Islet of Langerhans (tissue), 1 donor: ENCODE measurements around the gene C5.

Experiments
- FAIRE-seq: peaks from one replicate; lab custom pipeline; 2011; peaks lifted over from hg19 to GRCh38; lab: Jason Lieb, UNC

C5 gene

GRCh38 chr9:120923620-120924328 is 126.3 kb downstream of the C5 start:
- no peak for FAIRE-seq

- no peak for FAIRE-seq
Observed at GRCh38 chr9:120922404-120923195, 127.5 kb downstream of the C5 start.

- no peak for FAIRE-seq
Observed at GRCh38 chr9:120921661-120922181, 128.4 kb downstream of the C5 start.

GRCh38 chr9:120920806-120921178 is 129.3 kb downstream of the C5 start:
- FAIRE-seq, result no peak

GRCh38 chr9:120919843-120920805 is 130.0 kb downstream of the C5 start:
- no peak for FAIRE-seq

- FAIRE-seq, result no peak
Observed at GRCh38 chr9:120918931-120919842, 130.9 kb downstream of the C5 start.

GRCh38 chr9:120917929-120918762 is 131.9 kb downstream of the C5 start:
- FAIRE-seq, result no peak

GRCh38 chr9:120916991-120917880 is 132.8 kb downstream of the C5 start:
- no peak for FAIRE-seq

- no peak for FAIRE-seq
Observed at GRCh38 chr9:120916588-120916987, 133.5 kb downstream of the C5 start.

- no peak for FAIRE-seq
Observed at GRCh38 chr9:120915854-120916470, 134.1 kb downstream of the C5 start.

- no peak for FAIRE-seq
Observed at GRCh38 chr9:120914953-120915352, 135.1 kb downstream of the C5 start.

- no peak for FAIRE-seq
Observed at GRCh38 chr9:120914396-120914795, 135.7 kb downstream of the C5 start.

- no peak for FAIRE-seq
Observed at GRCh38 chr9:120913647-120914264, 136.3 kb downstream of the C5 start.

GRCh38 chr9:120912958-120913646 is 137.0 kb downstream of the C5 start:
- FAIRE-seq, result no peak

GRCh38 chr9:120911295-120911837 is 138.7 kb downstream of the C5 start:
- FAIRE-seq, result no peak

- no peak for FAIRE-seq
Observed at GRCh38 chr9:120910643-120911042, 139.4 kb downstream of the C5 start.

- no peak for FAIRE-seq
Observed at GRCh38 chr9:120909904-120910303, 140.2 kb downstream of the C5 start.
